ENCODE measurements around the gene ZNF627. TPM values are rescaled to one million over a fixed set of nuclear protein-coding genes. Genes with fewer than 3 reads are reported as not detected.

The ZNF627 gene
- total and polyA plus RNA-seq, 4 donors, result 30.2 to 43.3 (median 37.9) TPM

- 94% methylated on average over 23 of the region's 30 CpGs for WGBS (ENCODE audit: insufficient coverage)
Measured at GRCh38 chr19:11662278-11662677, 65.0 kb downstream of the ZNF627 start.

GRCh38 chr19:11663181-11663591 is 65.9 kb downstream of the ZNF627 start:
- WGBS (ENCODE audit: insufficient coverage), result 74% methylated on average over 6 of the region's 8 CpGs
- no peak overlapping the region for H3K4me3 ChIP-seq (ENCODE audit: low read depth, low read length)

More at GRCh38 chr19:11662278-11662677, 65.0 kb downstream of the ZNF627 start:
- no peak overlapping the region for H3K4me3 ChIP-seq (ENCODE audit: low read depth, low read length)
- H3K36me3 ChIP-seq (ENCODE audit: control insufficient read depth, insufficient read depth, low read length), result peaks cover 4% of the 10 kb centered on the region
- H3K27me3 ChIP-seq (ENCODE audit: control insufficient read depth, insufficient read depth, low read length), result no peaks in the 10 kb centered on the region
- H3K4me1 ChIP-seq (ENCODE audit: control insufficient read depth, insufficient read depth, low read length), result no peaks in the 10 kb centered on the region
- no peaks in the 10 kb centered on the region for H3K9me3 ChIP-seq (ENCODE audit: control insufficient read depth, insufficient read depth, low read length)
- no peak overlapping the region for H3K27ac ChIP-seq (ENCODE audit: low read depth, low read length)
- DNase-seq (ENCODE audit: low read depth in 4 of 6, low spot score in 6 of 6), result no peak

More at GRCh38 chr19:11663181-11663591, 65.9 kb downstream of the ZNF627 start:
- no peak overlapping the region for H3K27ac ChIP-seq (ENCODE audit: low read depth, low read length)
- no peaks in the 10 kb centered on the region for H3K4me1 ChIP-seq (ENCODE audit: control insufficient read depth, insufficient read depth, low read length)
- no peaks in the 10 kb centered on the region for H3K27me3 ChIP-seq (ENCODE audit: control insufficient read depth, insufficient read depth, low read length)
- no peaks in the 10 kb centered on the region for H3K9me3 ChIP-seq (ENCODE audit: control insufficient read depth, insufficient read depth, low read length)
- peaks cover 4% of the 10 kb centered on the region for H3K36me3 ChIP-seq (ENCODE audit: control insufficient read depth, insufficient read depth, low read length)
- DNase-seq (ENCODE audit: low read depth in 4 of 6, low spot score in 6 of 6), result no peak

Other genes starting within 250 kb of the ZNF627 start
- gene PLPPR2, start 242.1 kb upstream of the ZNF627 start, total RNA-seq, result 10 to 100 TPM; 30.4 to 30.7 TPM
- gene PLPPR2, start 242.1 kb upstream of the ZNF627 start, polyA plus RNA-seq (ENCODE audit: insufficient read length in 2 of 2), result 100 to 1,000 TPM; 183 to 215 TPM
- gene SWSAP1, start 222.8 kb upstream of the ZNF627 start, total RNA-seq, result 1 to 10 TPM in 1 of 2 donors, under 1 TPM in 1; 0.50 to 2.6 TPM
- 1 to 10 TPM; 2.3 to 2.5 TPM for gene SWSAP1, start 222.8 kb upstream of the ZNF627 start, polyA plus RNA-seq (ENCODE audit: insufficient read length in 2 of 2)
- 1 to 10 TPM; 4.0 to 6.3 TPM for gene EPOR, start 213.2 kb upstream of the ZNF627 start, total RNA-seq
- 1 to 10 TPM; 5.9 to 8.0 TPM for gene EPOR, start 213.2 kb upstream of the ZNF627 start, polyA plus RNA-seq (ENCODE audit: insufficient read length in 2 of 2)
- 1 to 10 TPM; 1.5 to 4.7 TPM for gene RGL3, start 178.2 kb upstream of the ZNF627 start, total RNA-seq
- gene RGL3, start 178.2 kb upstream of the ZNF627 start, polyA plus RNA-seq (ENCODE audit: insufficient read length in 2 of 2), result 1 to 10 TPM; 8.0 to 9.9 TPM
- 1 to 10 TPM in 1 of 2 donors, under 1 TPM in 1; 0.79 to 5.3 TPM for gene ODAD3, start 162.4 kb upstream of the ZNF627 start, total RNA-seq
- 1 to 10 TPM; 5.2 to 7.1 TPM for gene ODAD3, start 162.4 kb upstream of the ZNF627 start, polyA plus RNA-seq (ENCODE audit: insufficient read length in 2 of 2)
- gene PRKCSH, start 161.8 kb upstream of the ZNF627 start, total RNA-seq, result 100 to 1,000 TPM in 1 of 2 donors, 10 to 100 TPM in 1; 55.9 to 132 TPM
- 100 to 1,000 TPM; 226 to 290 TPM for gene PRKCSH, start 161.8 kb upstream of the ZNF627 start, polyA plus RNA-seq (ENCODE audit: insufficient read length in 2 of 2)
- 10 to 100 TPM; 25.8 to 69.0 TPM for gene ELAVL3, start 116.4 kb upstream of the ZNF627 start, total RNA-seq
- gene ELAVL3, start 116.4 kb upstream of the ZNF627 start, polyA plus RNA-seq (ENCODE audit: insufficient read length in 2 of 2), result 100 to 1,000 TPM; 147 to 153 TPM
- 10 to 100 TPM in 1 of 2 donors, 1 to 10 TPM in 1; 5.8 to 10.9 TPM for gene ZNF653, start 91.6 kb upstream of the ZNF627 start, total RNA-seq
- gene ZNF653, start 91.6 kb upstream of the ZNF627 start, polyA plus RNA-seq (ENCODE audit: insufficient read length in 2 of 2), result 10 to 100 TPM; 21.0 to 21.4 TPM
- 10 to 100 TPM; 31.1 to 42.8 TPM for gene ECSIT, start 68.3 kb upstream of the ZNF627 start, total RNA-seq
- 10 to 100 TPM; 71.0 to 77.8 TPM for gene ECSIT, start 68.3 kb upstream of the ZNF627 start, polyA plus RNA-seq (ENCODE audit: insufficient read length in 2 of 2)
- gene CNN1, start 58.6 kb upstream of the ZNF627 start, total RNA-seq, result 10 to 100 TPM in 1 of 2 donors, 1 to 10 TPM in 1; 3.7 to 11.2 TPM
- 1 to 10 TPM; 3.6 to 4.2 TPM for gene CNN1, start 58.6 kb upstream of the ZNF627 start, polyA plus RNA-seq (ENCODE audit: insufficient read length in 2 of 2)
- gene ELOF1, start 38.3 kb upstream of the ZNF627 start, total RNA-seq, result 10 to 100 TPM; 18.3 to 59.7 TPM
- 10 to 100 TPM; 75.0 to 79.8 TPM for gene ELOF1, start 38.3 kb upstream of the ZNF627 start, polyA plus RNA-seq (ENCODE audit: insufficient read length in 2 of 2)
- gene ACP5, start 19.8 kb upstream of the ZNF627 start, total RNA-seq, result 1 to 10 TPM; 4.4 to 8.0 TPM
- gene ACP5, start 19.8 kb upstream of the ZNF627 start, polyA plus RNA-seq (ENCODE audit: insufficient read length in 2 of 2), result 1 to 10 TPM in 1 of 2 donors, under 1 TPM in 1; 0.70 to 1.5 TPM
- 10 to 100 TPM; 16.0 to 26.1 TPM for gene ZNF823, start 141.5 kb downstream of the ZNF627 start, total RNA-seq
- gene ZNF823, start 141.5 kb downstream of the ZNF627 start, polyA plus RNA-seq (ENCODE audit: insufficient read length in 2 of 2), result 1 to 10 TPM; 4.8 to 5.5 TPM
- gene ZNF441, start 169.5 kb downstream of the ZNF627 start, total RNA-seq, result 10 to 100 TPM; 23.4 to 38.5 TPM
- 10 to 100 TPM; 10.7 to 13.0 TPM for gene ZNF441, start 169.5 kb downstream of the ZNF627 start, polyA plus RNA-seq (ENCODE audit: insufficient read length in 2 of 2)
- gene ZNF491, start 201.0 kb downstream of the ZNF627 start, total RNA-seq, result 10 to 100 TPM in 1 of 2 donors, 1 to 10 TPM in 1; 8.7 to 13.9 TPM
- gene ZNF491, start 201.0 kb downstream of the ZNF627 start, polyA plus RNA-seq (ENCODE audit: insufficient read length in 2 of 2), result 1 to 10 TPM; 7.3 to 9.6 TPM
- 10 to 100 TPM; 20.6 to 21.0 TPM for gene ZNF440, start 216.8 kb downstream of the ZNF627 start, total RNA-seq
- 10 to 100 TPM; 13.1 to 22.6 TPM for gene ZNF440, start 216.8 kb downstream of the ZNF627 start, polyA plus RNA-seq (ENCODE audit: insufficient read length in 2 of 2)